ENCODE results near the gene SLX4IP.

Gene SLX4IP

GRCh38 chr20:10466325-10466724 lies 31.2 kb downstream of the SLX4IP start:
- H3K4me1 ChIP-seq (ENCODE audit: insufficient read depth, low read length): peaks cover 44% of the 10 kb centered on the region
- no peak overlapping the region for H3K9ac ChIP-seq (ENCODE audit: low read depth, low read length)
- no peaks in the 10 kb centered on the region; the same call in 1 of the 2 replicates for H3K36me3 ChIP-seq (ENCODE audit: insufficient read depth, low read length)
- H3K9me3 ChIP-seq (ENCODE audit: control insufficient read depth, insufficient read depth, low read length): peaks cover 5% of the 10 kb centered on the region; the same call in 1 of the 2 replicates

DNA sequence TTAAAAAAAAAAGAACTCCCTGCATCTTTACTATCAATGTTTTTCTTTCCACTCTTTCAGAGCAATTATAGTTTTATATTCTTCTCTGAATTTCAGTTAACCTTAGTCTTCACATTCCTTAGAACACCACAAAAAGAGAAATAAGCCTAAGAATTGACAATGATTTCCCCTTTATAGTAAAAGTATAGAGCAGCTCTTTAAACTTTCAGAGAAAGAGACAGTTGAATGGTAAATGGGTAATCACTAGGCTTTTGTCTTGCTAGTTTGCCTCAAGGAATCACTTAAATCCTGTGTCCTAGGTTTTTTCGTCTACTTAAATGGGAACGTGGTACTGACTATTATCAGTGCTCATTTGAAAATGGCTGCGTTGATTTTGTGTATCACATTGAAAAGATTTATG lies 31.8 kb downstream of the SLX4IP start:
- no peaks in the 10 kb centered on the region; the same call in 1 of the 2 replicates for H3K36me3 ChIP-seq (ENCODE audit: insufficient read depth, low read length)
- no peak overlapping the region for H3K9ac ChIP-seq (ENCODE audit: low read depth, low read length)
- peaks cover 44% of the 10 kb centered on the region for H3K4me1 ChIP-seq (ENCODE audit: insufficient read depth, low read length)
- peaks cover 5% of the 10 kb centered on the region; the same call in 1 of the 2 replicates for H3K9me3 ChIP-seq (ENCODE audit: control insufficient read depth, insufficient read depth, low read length)

DNA sequence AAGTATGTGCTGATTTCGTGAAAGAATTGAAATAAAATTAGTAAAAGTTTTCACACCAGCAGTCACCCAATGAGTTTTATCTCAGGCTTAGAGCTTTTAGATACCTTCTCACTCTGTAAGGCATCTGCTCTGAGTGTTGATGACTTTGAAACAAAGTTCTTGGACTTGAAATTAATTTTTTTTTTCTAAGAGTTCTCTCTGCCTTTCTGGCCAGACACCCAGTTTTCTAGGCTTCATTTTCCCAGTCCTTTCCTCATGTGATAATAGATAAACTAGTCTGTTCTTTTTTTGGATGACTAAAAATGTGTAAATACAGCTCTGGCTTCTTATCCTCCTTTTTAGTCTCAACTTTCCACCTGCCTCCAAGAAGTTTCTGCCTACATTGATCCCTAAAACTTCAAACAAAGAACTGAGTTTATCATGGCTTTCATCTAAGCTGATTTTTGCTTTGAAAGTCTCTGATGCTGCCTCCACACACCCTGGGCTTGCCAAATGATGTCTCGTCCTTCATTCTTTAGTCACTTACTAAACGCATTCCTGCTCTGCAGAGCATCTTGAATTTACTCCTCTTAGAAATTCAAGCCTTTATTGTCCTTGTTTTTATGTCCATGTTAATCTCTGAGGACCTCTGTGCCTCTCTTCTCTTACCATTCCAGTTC lies 32.7 kb downstream of the SLX4IP start:
- Histone ChIP-seq H3K4me1 (ENCODE audit: insufficient read depth, low read length) (peaks cover 44% of the 10 kb centered on the region), H3K36me3 (ENCODE audit: insufficient read depth, low read length) (no peaks in the 10 kb centered on the region; the same call in 1 of the 2 replicates), H3K9me3 (ENCODE audit: control insufficient read depth, insufficient read depth, low read length) (peaks cover 5% of the 10 kb centered on the region; the same call in 1 of the 2 replicates), H3K9ac (ENCODE audit: low read depth, low read length) (no peak overlapping the region)

- H3K4me1 ChIP-seq (ENCODE audit: insufficient read depth, low read length): peaks cover 44% of the 10 kb centered on the region
- H3K36me3 ChIP-seq (ENCODE audit: insufficient read depth, low read length): no peaks in the 10 kb centered on the region; the same call in 1 of the 2 replicates
- peaks cover 5% of the 10 kb centered on the region; the same call in 1 of the 2 replicates for H3K9me3 ChIP-seq (ENCODE audit: control insufficient read depth, insufficient read depth, low read length)
- H3K9ac ChIP-seq (ENCODE audit: low read depth, low read length): no peak overlapping the region
Measured at GRCh38 chr20:10468340-10468845, 33.3 kb downstream of the SLX4IP start.

- no peaks in the 10 kb centered on the region for H3K9me3 ChIP-seq (ENCODE audit: control insufficient read depth, insufficient read depth, low read length)
- H3K36me3 ChIP-seq (ENCODE audit: insufficient read depth, low read length): no peaks in the 10 kb centered on the region; the same call in 1 of the 2 replicates
- H3K4me1 ChIP-seq (ENCODE audit: insufficient read depth, low read length): peaks cover 46% of the 10 kb centered on the region
- no peak overlapping the region for H3K9ac ChIP-seq (ENCODE audit: low read depth, low read length)
Measured at GRCh38 chr20:10469056-10469455, 34.0 kb downstream of the SLX4IP start.

GRCh38 chr20:10469599-10469998 lies 34.5 kb downstream of the SLX4IP start:
- peaks cover 46% of the 10 kb centered on the region for H3K4me1 ChIP-seq (ENCODE audit: insufficient read depth, low read length)
- H3K36me3 ChIP-seq (ENCODE audit: insufficient read depth, low read length): no peaks in the 10 kb centered on the region; the same call in 1 of the 2 replicates
- no peak overlapping the region for H3K9ac ChIP-seq (ENCODE audit: low read depth, low read length)
- H3K9me3 ChIP-seq (ENCODE audit: control insufficient read depth, insufficient read depth, low read length): no peaks in the 10 kb centered on the region

DNA sequence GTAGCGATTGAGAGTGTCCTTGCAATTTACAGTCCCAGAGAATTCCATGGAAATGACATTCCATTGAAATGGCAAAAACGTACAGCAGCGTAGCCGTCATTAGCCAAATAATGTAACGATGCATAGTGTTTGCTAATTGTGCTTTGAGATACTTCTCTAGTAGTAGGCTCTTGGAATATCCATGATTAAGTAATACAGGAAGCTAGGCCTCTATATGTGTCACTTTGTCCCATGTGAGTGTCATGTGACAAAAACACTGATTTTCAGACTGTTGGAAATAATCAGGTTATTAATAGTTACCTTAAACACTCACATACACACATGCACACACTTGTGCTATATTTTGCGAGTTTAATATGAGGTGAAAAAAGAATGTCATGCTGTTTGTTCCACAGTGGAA lies 35.2 kb downstream of the SLX4IP start:
- peaks cover 41% of the 10 kb centered on the region for H3K4me1 ChIP-seq (ENCODE audit: insufficient read depth, low read length)
- H3K9ac ChIP-seq (ENCODE audit: low read depth, low read length): no peak overlapping the region
- no peaks in the 10 kb centered on the region for H3K9me3 ChIP-seq (ENCODE audit: control insufficient read depth, insufficient read depth, low read length)
- no peaks in the 10 kb centered on the region; the same call in 1 of the 2 replicates for H3K36me3 ChIP-seq (ENCODE audit: insufficient read depth, low read length)

DNA sequence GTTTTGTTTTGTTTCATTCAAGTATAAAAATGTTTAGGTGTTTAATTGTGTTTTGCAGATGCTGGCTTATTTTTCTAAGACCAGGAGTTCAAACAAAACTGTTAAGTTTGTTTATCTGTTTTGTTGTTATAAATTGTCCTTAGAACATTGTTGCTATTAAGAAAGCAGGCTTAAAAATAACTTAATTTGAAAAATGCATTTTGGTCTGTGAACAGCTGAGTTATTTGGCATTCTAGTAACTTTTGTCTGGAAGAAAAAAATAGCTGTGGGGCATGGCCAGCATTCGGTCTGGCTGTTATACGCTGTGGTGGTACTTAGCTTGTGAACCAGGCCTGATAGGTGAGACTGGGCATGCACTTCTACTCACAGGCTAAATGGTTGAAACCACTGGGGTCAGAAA lies 37.8 kb downstream of the SLX4IP start:
- peaks cover 22% of the 10 kb centered on the region for H3K4me1 ChIP-seq (ENCODE audit: insufficient read depth, low read length)

GRCh38 chr20:10474606-10475184 lies 39.6 kb downstream of the SLX4IP start:
- H3K4me1 ChIP-seq (ENCODE audit: insufficient read depth, low read length): peaks cover 10% of the 10 kb centered on the region
- no peaks in the 10 kb centered on the region for H3K9me3 ChIP-seq (ENCODE audit: control insufficient read depth, insufficient read depth, low read length)
- no peaks in the 10 kb centered on the region; the same call in 1 of the 2 replicates for H3K36me3 ChIP-seq (ENCODE audit: insufficient read depth, low read length)
- H3K9ac ChIP-seq (ENCODE audit: low read depth, low read length): no peak overlapping the region

More for the DNA sequence above, 37.8 kb downstream of the SLX4IP start:
- Histone ChIP-seq H3K9me3 (ENCODE audit: control insufficient read depth, insufficient read depth, low read length) (no peaks in the 10 kb centered on the region), H3K36me3 (ENCODE audit: insufficient read depth, low read length) (no peaks in the 10 kb centered on the region; the same call in 1 of the 2 replicates), H3K9ac (ENCODE audit: low read depth, low read length) (no peak overlapping the region)

DNA sequence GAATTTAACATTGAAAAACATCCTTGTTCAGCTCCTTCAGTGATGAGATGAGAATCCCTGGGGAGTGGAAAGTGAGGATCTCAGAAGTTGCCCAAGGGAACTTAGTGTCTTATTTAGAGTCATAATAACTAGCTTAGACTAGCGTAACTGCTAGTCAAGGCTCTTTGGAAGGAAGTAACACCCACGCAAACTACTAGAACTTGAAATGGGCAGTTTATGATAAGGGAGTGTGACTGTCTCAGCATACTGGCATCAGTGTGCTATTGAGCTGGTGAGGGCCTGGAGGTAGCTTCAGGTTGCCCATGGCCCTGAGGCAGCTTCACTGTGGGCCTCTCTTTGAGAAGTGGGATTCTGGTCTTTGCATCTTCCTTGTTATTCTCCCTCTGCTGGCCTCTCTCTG lies 40.1 kb downstream of the SLX4IP start:
- Histone ChIP-seq H3K9me3 (ENCODE audit: control insufficient read depth, insufficient read depth, low read length) (no peaks in the 10 kb centered on the region), H3K9ac (ENCODE audit: low read depth, low read length) (no peak overlapping the region), H3K4me1 (ENCODE audit: insufficient read depth, low read length) (peaks cover 5% of the 10 kb centered on the region), H3K36me3 (ENCODE audit: insufficient read depth, low read length) (no peaks in the 10 kb centered on the region)

GRCh38 chr20:10476319-10476724 lies 41.2 kb downstream of the SLX4IP start:
- Histone ChIP-seq H3K9me3 (ENCODE audit: control insufficient read depth, insufficient read depth, low read length) (no peaks in the 10 kb centered on the region), H3K4me1 (ENCODE audit: insufficient read depth, low read length) (peaks cover 4% of the 10 kb centered on the region; the same call in 1 of the 2 replicates), H3K9ac (ENCODE audit: low read depth, low read length) (no peak overlapping the region), H3K36me3 (ENCODE audit: insufficient read depth, low read length) (no peaks in the 10 kb centered on the region)

DNA sequence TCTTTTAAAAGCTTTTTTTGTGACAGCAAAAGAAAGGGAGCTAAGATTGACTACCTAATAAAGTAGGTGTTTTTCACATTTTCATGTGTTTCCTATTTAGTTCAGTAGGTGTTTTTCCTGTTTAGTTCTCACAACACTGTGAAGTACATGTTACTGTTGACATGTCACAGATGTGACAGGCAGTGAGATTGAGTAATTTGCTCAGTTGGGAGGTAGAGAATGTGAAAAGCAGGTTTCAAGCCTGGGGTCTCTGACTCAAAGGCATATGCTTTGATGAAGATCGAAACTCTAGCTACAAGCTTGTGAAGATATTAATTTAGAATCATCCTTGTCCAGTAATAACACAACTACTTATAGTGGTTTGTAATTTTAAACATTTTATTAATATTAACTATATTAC lies 43.1 kb downstream of the SLX4IP start:
- H3K4me1 ChIP-seq (ENCODE audit: insufficient read depth, low read length): peaks cover 4% of the 10 kb centered on the region; the same call in 1 of the 2 replicates

GRCh38 chr20:10478930-10479329 lies 43.8 kb downstream of the SLX4IP start:
- no peaks in the 10 kb centered on the region for H3K9me3 ChIP-seq (ENCODE audit: control insufficient read depth, insufficient read depth, low read length)

More for the DNA sequence above, 43.1 kb downstream of the SLX4IP start:
- Histone ChIP-seq H3K36me3 (ENCODE audit: insufficient read depth, low read length) (no peaks in the 10 kb centered on the region), H3K9me3 (ENCODE audit: control insufficient read depth, insufficient read depth, low read length) (no peaks in the 10 kb centered on the region), H3K9ac (ENCODE audit: low read depth, low read length) (no peak overlapping the region)

DNA sequence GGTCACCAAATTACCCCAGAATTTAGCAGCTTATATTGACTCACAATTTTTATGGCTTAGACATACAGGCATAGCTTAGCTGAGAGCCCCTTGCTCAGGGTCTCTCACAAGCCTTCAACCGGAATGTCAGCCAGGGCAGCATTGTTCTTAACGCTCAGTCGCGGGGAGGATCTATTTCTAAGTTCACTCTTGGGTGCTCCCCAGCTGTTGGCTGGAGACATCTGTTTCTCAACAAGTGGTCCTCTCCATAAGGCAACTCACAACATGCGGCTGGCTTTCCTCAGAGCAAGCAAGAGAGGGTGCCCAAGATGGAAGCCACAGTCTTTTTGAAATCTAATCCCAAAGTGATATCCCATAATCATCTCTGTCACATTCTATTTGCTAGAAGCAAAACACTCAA lies 46.6 kb downstream of the SLX4IP start:
- Histone ChIP-seq H3K36me3 (ENCODE audit: insufficient read depth, low read length) (no peaks in the 10 kb centered on the region), H3K9me3 (ENCODE audit: control insufficient read depth, insufficient read depth, low read length) (no peaks in the 10 kb centered on the region), H3K9ac (ENCODE audit: low read depth, low read length) (no peak overlapping the region), H3K4me1 (ENCODE audit: insufficient read depth, low read length) (no peaks in the 10 kb centered on the region)

More at GRCh38 chr20:10478930-10479329, 43.8 kb downstream of the SLX4IP start:
- no peaks in the 10 kb centered on the region for H3K36me3 ChIP-seq (ENCODE audit: insufficient read depth, low read length)
- H3K4me1 ChIP-seq (ENCODE audit: insufficient read depth, low read length): peaks cover 4% of the 10 kb centered on the region; the same call in 1 of the 2 replicates
- H3K9ac ChIP-seq (ENCODE audit: low read depth, low read length): no peak overlapping the region

DNA sequence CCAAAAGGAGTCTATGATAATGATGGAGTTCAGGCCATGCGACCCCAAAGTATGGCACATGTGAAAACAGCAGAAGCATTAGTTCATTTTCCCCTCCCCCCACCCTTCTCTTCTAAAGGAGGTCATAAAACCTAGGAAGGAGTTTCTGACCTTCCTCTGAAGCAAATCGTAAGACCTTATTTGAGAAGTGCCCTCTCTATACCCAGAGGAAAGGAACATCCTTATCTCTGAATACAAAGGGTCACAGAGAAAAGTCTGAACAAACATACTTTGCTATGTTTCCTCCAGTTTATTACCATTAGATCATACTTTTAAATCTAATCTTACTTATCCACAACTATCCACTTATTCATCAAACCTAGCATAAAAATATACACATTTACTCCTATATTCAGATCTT lies 48.6 kb downstream of the SLX4IP start:
- no peaks in the 10 kb centered on the region for H3K9me3 ChIP-seq (ENCODE audit: control insufficient read depth, insufficient read depth, low read length)
- H3K4me1 ChIP-seq (ENCODE audit: insufficient read depth, low read length): peaks cover 10% of the 10 kb centered on the region
- no peak overlapping the region for H3K9ac ChIP-seq (ENCODE audit: low read depth, low read length)
- no peaks in the 10 kb centered on the region for H3K36me3 ChIP-seq (ENCODE audit: insufficient read depth, low read length)
